Fibroblast of villous mesenchyme (primary cell): Measurements from ENCODE around the gene CBFA2T3. TPM values are rescaled to one million over a fixed set of nuclear protein-coding genes. Genes with fewer than 3 reads are reported as not detected.
"Not testable (repeated sequence)": the region's sequence is repeated elsewhere in the genome, so short reads cannot be mapped to it uniquely, and the experiment has no call there.

Source experiments
- DNase-seq: peaks from one replicate; pipeline ENCODE4 v3.0.0-alpha.2; 2010; ENCODE audit warnings: low read depth
- H3K4me3 ChIP-seq: 2 replicates; pipeline ENCODE4 v1.5.1; 2011; ENCODE audit warnings: low read depth, mild to moderate bottlenecking, low read length
- total RNA-seq: library from RNA; depleted of rRNA; stranded (reverse); fragments of >200 nt; gene quantifications from 2 replicates; pipeline ENCODE4 v1.2.3, GENCODE V29; 2012
- TF ChIP-seq, protein P1 (sequence below): IDR thresholded peaks from 2 replicates; pipeline ENCODE4 v1.5.1; 2012; ENCODE audit warnings: low read depth, mild to moderate bottlenecking, low read length; ENCODE audit not compliant: insufficient read depth

CBFA2T3 gene
- total RNA-seq, 1 donor, result not detected

DNA sequence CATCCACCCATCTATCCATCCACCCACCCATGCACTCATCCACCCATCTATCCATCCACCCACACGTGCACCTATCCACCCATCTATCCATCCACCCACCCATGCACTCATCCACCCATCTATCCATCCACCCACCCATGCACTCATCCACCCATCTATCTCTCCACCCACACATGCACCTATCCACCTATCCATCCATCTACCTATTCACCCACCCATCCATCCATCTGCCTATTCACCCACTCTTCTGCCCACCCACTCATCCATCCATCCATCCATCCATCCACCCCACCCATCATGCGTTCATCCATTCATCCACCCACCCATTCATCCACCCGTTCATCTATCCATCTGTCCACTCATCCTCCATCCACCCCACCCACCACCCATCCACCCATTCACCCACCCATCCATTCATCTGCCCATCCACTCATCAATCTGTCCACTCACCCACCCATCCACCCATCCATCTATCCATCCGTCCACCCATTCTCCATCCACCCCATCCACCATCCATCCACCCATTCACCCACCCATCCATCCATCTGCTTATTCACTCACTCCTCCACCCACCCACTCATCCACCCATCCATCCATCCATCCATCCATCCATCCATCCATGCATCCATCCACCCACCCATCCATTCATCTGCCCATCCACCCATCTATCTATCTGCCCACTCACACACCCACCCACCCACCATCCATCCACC lies 35.1 kb upstream of the CBFA2T3 start:
- no peak overlapping the region for H3K4me3 ChIP-seq
- DNase-seq, result no peak
- TF ChIP-seq, protein P1, sequence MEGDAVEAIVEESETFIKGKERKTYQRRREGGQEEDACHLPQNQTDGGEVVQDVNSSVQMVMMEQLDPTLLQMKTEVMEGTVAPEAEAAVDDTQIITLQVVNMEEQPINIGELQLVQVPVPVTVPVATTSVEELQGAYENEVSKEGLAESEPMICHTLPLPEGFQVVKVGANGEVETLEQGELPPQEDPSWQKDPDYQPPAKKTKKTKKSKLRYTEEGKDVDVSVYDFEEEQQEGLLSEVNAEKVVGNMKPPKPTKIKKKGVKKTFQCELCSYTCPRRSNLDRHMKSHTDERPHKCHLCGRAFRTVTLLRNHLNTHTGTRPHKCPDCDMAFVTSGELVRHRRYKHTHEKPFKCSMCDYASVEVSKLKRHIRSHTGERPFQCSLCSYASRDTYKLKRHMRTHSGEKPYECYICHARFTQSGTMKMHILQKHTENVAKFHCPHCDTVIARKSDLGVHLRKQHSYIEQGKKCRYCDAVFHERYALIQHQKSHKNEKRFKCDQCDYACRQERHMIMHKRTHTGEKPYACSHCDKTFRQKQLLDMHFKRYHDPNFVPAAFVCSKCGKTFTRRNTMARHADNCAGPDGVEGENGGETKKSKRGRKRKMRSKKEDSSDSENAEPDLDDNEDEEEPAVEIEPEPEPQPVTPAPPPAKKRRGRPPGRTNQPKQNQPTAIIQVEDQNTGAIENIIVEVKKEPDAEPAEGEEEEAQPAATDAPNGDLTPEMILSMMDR, result no peak

DNA sequence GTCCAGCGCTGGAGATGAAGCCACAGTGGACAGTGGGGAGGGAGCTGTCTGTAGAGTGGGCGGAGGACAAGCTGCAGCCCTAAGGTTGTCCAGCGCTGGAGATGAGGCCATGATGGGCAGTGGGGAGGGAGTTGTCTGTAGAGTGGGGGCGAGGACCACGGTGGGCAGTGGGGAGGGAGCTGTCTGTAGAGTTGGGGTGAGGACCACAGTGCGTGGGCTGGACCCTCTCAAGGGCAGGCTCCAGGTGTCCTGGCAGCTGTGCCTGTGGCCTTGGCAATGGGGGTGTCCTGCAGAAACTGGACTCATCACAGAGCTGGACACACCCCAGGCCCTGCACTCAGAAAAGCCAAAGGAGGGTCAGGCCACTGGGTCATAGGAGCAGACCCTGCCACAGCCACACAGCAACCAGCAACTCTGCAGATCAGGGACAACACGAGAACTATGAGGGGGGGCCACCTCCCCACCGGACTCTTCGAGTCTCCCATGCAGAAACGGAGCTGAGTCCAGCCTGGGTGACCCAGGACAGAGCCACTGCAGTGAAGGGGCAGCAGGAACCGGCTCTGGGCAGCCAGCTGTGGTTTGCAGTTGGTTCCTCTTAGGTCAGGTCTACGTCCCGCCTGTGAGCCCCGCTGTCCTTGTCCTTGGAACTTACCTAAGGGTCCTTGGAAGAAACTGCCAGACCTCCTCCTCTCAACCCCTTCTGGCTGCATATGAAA lies 33.4 kb upstream of the CBFA2T3 start:
- TF ChIP-seq, protein P1, result no peak
- no peak for DNase-seq
- no peak overlapping the region for H3K4me3 ChIP-seq

DNA sequence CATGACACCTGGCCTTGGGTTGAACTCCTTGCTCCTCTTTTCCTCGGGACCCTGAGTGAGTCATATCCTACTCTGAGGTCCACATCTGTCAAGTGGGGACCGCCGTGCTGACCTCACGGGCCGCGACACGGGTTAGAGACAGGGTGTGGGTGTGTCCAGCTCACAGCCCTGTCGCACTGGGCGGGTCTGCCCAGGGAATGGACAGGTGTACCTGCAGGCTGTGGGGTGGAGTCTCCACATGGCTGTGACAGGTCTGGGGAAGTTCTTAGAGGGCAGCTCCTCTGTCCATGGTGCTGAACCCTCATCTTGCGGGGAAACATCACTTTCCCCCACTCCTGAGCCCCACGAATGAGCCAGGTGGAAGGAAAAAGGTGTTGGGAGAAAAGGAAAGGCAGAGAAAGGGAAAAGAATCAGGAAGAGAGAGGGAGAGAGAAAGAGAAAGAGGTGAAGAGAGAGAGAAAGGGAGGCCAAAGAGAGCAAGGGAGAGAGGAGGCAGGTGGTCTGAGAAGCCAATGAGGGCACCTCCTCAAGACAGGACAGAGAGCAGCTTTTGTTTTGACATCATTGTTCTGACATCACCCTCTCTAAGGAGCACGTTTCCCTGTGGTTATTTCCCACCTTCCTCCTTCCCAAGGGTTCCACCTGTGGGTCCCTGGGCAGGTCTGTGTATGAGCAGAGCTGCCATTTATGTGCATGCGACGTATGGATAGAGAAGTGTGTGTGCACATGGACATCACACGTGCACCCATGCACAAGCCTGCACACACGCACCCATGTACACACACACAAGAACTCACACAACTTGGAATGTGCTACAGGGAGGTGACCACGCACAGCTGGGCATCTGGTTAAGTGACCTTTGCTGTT lies 32.6 kb upstream of the CBFA2T3 start:
- TF ChIP-seq, protein P1, result no peak
- peak; percentile 23 for DNase-seq
- H3K4me3 ChIP-seq, result no peak overlapping the region

DNA sequence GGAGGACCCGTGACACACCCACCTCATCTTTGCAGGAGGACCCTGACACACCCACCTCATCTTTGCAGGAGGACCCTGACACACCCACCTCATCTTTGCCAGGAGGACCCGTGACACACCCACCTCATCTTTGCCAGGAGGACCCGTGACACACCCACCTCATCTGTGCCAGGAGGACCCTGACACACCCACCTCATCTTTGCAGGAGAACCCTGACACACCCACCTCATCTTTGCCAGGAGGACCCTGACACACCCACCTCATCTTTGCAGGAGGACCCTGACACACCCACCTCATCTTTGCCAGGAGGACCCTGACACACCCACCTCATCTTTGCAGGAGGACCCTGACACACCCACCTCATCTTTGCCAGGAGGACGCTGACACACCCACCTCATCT lies 31.8 kb upstream of the CBFA2T3 start:
- not testable (repeated sequence) for DNase-seq

DNA sequence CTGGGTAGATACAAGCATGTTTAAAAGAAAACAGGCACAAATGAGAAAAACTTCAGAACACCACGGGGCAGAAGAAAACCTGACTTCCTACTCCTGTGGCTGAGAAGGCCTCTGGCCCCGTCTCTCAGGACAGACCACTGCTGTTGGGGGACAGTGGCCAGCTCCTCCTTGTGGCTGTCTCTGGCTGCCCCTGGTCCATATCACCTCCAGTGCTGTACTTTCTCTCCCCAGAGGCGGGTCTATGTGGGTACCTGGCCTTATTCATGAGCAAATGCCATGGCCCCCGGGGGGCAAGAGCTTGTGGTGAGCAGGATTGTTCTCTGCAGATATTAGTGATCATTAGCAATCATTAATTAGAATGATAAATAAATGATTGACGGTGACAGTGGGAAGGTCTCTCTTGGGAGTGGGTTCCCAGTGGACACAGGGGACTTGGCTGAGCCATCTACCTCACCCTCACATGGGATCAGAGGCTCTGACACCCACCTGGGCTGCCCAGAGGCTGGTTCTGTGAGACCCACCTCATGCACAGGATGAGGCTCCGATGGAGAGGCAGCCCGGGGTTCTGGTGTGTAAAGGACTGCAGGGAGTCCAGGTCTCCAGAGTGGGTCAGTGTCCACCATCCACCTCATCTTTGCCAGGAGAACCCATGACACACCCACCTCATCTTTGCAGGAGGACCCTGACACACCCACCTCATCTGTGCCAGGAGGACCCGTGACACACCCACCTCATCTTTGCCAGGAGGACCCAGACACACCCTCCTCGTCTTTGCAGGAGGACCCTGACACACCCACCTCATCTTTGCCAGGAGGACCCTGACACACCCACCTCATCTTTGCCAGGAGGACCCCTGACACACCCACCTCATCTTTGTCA lies 30.6 kb upstream of the CBFA2T3 start:
- DNase-seq, result no peak
- TF ChIP-seq, protein P1, result no peak
- H3K4me3 ChIP-seq, result no peak overlapping the region

More for the DNA sequence above, 31.8 kb upstream of the CBFA2T3 start:
- not testable (repeated sequence) for H3K4me3 ChIP-seq

DNA sequence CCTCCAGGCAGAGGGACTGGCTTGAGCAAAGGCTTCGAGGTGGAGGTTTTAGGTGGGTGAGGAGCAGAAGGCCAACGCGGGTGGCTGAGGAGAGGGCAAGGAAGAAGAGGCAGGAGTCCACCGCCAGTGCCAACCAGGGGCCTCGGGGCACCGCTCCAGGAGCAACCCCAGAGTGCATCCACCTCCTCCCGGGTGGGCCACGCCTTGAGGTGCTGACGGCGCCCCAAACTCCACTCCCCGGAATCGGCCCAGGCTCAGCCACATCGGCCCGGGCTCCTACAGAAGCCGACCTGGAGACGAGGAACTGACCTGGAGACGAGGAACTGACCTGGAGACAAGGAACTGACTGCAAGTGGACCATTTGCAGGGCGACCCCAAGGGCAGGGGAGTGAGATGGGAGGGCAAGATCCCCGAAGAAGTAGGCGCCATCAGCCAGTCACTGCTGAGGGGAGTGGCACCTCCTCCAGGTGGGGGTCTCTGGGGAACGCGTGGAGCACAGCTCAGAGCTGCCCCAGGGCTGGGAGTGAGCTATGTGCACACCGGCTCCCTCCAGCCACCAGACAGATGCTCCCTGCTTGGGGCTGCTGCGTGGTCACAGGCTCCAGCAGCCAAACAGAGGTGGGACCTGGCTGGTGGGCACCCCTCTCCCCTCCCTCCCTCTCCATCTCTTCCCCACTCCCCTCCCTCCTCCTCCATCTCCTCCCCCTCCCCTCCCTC lies 29.2 kb upstream of the CBFA2T3 start:
- TF ChIP-seq, protein P1, result no peak
- no peak for DNase-seq
- no peak overlapping the region for H3K4me3 ChIP-seq
